Mesenchymal stem cell (in vitro differentiated cells and primary cell): Measurements from ENCODE around the gene RTN3.

Experiments used
- DNase-seq: peaks from one replicate; pipeline ENCODE4 v3.0.0-alpha.2; 2013
- H2AFZ ChIP-seq: one replicate; pipeline ENCODE4 v1.6.1; 2013; ENCODE audit warnings: low read depth, mild to moderate bottlenecking, control low read depth, inconsistent platforms, low read length, moderate library complexity
- H2AK5ac ChIP-seq: 2 replicates; pipeline ENCODE4 v1.6.1; 2013; ENCODE audit warnings: low read length, moderate library complexity, mild to moderate bottlenecking, inconsistent platforms; ENCODE audit not compliant: severe bottlenecking
- H2BK120ac ChIP-seq: one replicate; pipeline ENCODE4 v1.6.1; 2013; ENCODE audit warnings: low read depth, mild to moderate bottlenecking, inconsistent platforms, low read length, moderate library complexity
- H2BK12ac ChIP-seq, 2 experiments: one replicate each; pipeline ENCODE4 v1.6.1; 2013; ENCODE audit warnings: inconsistent platforms in 2 of 2, low read length in 2 of 2, mild to moderate bottlenecking in 2 of 2, moderate library complexity in 2 of 2, control low read depth in 1 of 2
- H2BK15ac ChIP-seq: one replicate; pipeline ENCODE4 v1.6.1; 2013; ENCODE audit warnings: mild to moderate bottlenecking, low read depth, inconsistent platforms; ENCODE audit not compliant: poor library complexity, severe bottlenecking
- H2BK5ac ChIP-seq: 2 replicates; pipeline ENCODE4 v1.6.1; 2013; ENCODE audit warnings: low read depth, mild to moderate bottlenecking, low read length, control low read depth, inconsistent platforms; ENCODE audit not compliant: poor library complexity, severe bottlenecking
- H3K14ac ChIP-seq, 2 experiments: one replicate each; pipeline ENCODE4 v1.6.1; 2013; ENCODE audit warnings: inconsistent platforms in 2 of 2, low read length in 2 of 2, control low read depth in 1 of 2, mild to moderate bottlenecking in 1 of 2, moderate library complexity in 1 of 2
- H3K18ac ChIP-seq, 2 experiments: one replicate each; pipeline ENCODE4 v1.6.1; 2013; ENCODE audit warnings: inconsistent platforms in 2 of 2, low read length in 2 of 2, control low read depth in 1 of 2, low read depth in 1 of 2, mild to moderate bottlenecking in 1 of 2
- H3K23ac ChIP-seq, 2 experiments: one replicate each; pipeline ENCODE4 v1.6.1; 2013; ENCODE audit warnings: inconsistent platforms in 2 of 2, low read length in 2 of 2, mild to moderate bottlenecking in 2 of 2, moderate library complexity in 2 of 2, control low read depth in 1 of 2
- H3K27ac ChIP-seq: 2 replicates; pipeline ENCODE4 v1.5.1; 2013; ENCODE audit warnings: mild to moderate bottlenecking, moderate library complexity, low read length, control low read depth, inconsistent platforms; ENCODE audit not compliant: poor library complexity, severe bottlenecking
- H3K27me3 ChIP-seq, 2 experiments: 2 replicates each; pipeline versions ENCODE4 v1.6.1 to v1.7.0; 2013; ENCODE audit warnings: low read length in 2 of 2, mild to moderate bottlenecking in 2 of 2, moderate library complexity in 2 of 2, control low read depth in 1 of 2, inconsistent platforms in 1 of 2; ENCODE audit not compliant: control insufficient read depth in 1 of 2, insufficient read depth in 1 of 2
- H3K36me3 ChIP-seq, 2 experiments: 2 replicates each; pipeline versions ENCODE4 v1.6.1 to v1.7.0; 2013; ENCODE audit warnings: low read length in 2 of 2, control low read depth in 1 of 2, inconsistent platforms in 1 of 2, low read depth in 1 of 2, mild to moderate bottlenecking in 1 of 2; ENCODE audit not compliant: insufficient read depth in 2 of 2, control insufficient read depth in 1 of 2
- H3K4ac ChIP-seq, 2 experiments: one replicate each; pipeline ENCODE4 v1.6.1; 2013; ENCODE audit warnings: inconsistent platforms in 2 of 2, low read length in 2 of 2, mild to moderate bottlenecking in 2 of 2, moderate library complexity in 2 of 2, control low read depth in 1 of 2, low read depth in 1 of 2
- H3K4me1 ChIP-seq: 2 replicates; pipeline ENCODE4 v1.6.1; 2013; ENCODE audit warnings: low read depth, low read length, control low read depth; ENCODE audit not compliant: control insufficient read depth, insufficient read depth
- H3K4me2 ChIP-seq: 2 replicates; pipeline ENCODE4 v1.6.1; 2013; ENCODE audit warnings: low read length, mild to moderate bottlenecking, inconsistent platforms; ENCODE audit not compliant: poor library complexity, severe bottlenecking
- H3K4me3 ChIP-seq, 2 experiments: 2 replicates each; pipeline versions ENCODE4 v1.5.1 to v1.7.0; 2013; ENCODE audit warnings: low read length in 2 of 2, mild to moderate bottlenecking in 2 of 2, control low read depth in 1 of 2, low read depth in 1 of 2; ENCODE audit not compliant: insufficient read depth in 1 of 2
- H3K79me1 ChIP-seq: replicated peaks from 2 replicates; pipeline ENCODE4 v1.6.1; 2013; ENCODE audit warnings: mild to moderate bottlenecking, control low read depth, low read length, inconsistent platforms; ENCODE audit not compliant: poor library complexity, severe bottlenecking
- H3K9ac ChIP-seq: 2 replicates; pipeline ENCODE4 v1.7.0; 2013; ENCODE audit warnings: mild to moderate bottlenecking, low read length, moderate library complexity
- H3K9me3 ChIP-seq: 2 replicates; pipeline ENCODE4 v1.7.0; 2013; ENCODE audit warnings: mild to moderate bottlenecking, low read length; ENCODE audit not compliant: control insufficient read depth
- H4K8ac ChIP-seq: one replicate; pipeline ENCODE4 v1.6.1; 2013; ENCODE audit warnings: inconsistent platforms, mild to moderate bottlenecking, low read length, moderate library complexity
- H4K91ac ChIP-seq: one replicate; pipeline ENCODE4 v1.6.1; 2013; ENCODE audit warnings: mild to moderate bottlenecking, low read length, inconsistent platforms
- WGBS: methylation state at CpG from one replicate; pipeline ENCODE4 v1.1.7; 2013; ENCODE audit warnings: mixed read lengths; 5-methylcytosine and 5-hydroxymethylcytosine counted together

RTN3 gene

DNA sequence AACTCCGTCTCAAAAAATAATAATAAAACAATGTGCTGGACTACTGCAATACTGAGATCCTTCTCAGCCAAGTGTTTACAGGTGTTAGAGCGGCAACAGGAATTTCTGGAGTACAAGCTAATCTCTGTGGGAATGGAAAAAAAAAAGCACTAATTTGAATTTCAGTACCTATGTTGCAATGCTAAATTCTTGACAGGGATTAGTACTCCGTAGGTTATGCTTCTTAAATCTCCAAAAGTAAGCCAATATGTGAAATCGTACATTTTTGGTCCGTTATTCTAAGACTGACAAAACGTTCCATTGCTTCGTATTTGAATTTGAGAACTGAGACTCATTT lies 11.2 kb upstream of the RTN3 start:
- Histone ChIP-seq H3K18ac (no peak overlapping the region), H3K4me1 (peaks cover 18% of the 10 kb centered on the region), H3K79me1 (no peaks in the 10 kb centered on the region), H2BK120ac (no peak overlapping the region), H3K27ac (no peak overlapping the region), H2AK5ac (no peak overlapping the region), H2BK12ac (no peak overlapping the region), H3K4me2 (peak overlapping the region; percentile 48), H2BK15ac (no peak overlapping the region), H4K91ac (no peak overlapping the region), H3K9ac (peak overlapping the region; percentile 88), H4K8ac (no peak overlapping the region), H3K4ac (no peak overlapping the region), H3K23ac (no peak overlapping the region), H3K14ac (no peak overlapping the region), H3K36me3 (peaks cover 0 to 11% of the 10 kb centered on the region in 2 experiments), H3K4me3 (peak overlapping the region in 1 of 2 experiments; percentile 81), H3K9me3 (no peaks in the 10 kb centered on the region), H3K27me3 (no peaks in the 10 kb centered on the region), H2AFZ (no peak overlapping the region), H2BK5ac (no peak overlapping the region)
- WGBS = 79% methylated on average over 7 of the region's 7 CpGs
- no peak for DNase-seq

DNA sequence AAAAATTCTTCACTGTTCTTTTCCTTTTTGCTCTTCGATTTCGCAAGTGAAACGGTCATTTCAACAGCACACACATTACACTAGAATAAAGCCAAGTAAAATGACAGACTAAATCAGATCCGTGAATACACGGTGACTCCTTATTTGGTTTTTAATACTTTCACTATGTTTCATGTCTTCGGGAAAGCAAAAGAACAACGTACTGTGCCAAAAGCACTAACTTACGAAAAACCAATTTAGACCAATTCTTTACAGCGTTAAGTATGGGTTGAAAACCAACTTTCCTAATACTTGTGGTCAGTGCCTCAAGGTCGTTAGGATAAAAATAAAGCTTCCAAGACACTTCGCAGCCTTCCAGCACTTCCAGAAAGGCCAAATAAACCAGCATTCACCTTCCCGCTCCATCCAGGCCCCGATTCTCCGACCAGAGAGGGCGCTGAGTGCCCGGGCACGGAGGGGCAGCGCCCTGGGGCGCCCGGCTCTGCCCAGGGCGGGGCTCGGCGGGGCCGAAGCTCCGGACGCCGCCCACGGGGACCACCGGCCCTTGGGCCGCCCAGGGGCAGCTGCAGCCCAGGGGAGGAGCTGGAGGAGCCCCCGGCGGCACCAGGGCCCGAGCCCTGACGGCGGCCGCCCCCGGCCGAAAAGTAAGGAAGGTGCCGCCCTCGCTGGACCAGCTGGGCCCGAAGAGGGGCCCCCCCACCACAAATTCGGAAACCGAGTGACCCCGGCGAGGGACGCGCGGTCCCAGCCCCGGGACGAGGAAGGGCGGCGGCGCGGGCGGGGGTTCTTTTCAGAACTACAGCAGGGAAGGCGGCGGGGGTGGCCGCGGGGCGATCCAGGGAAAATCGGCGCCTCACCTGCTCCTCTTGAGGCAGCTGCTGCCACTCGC lies 10.6 kb upstream of the RTN3 start:
- peak; percentile 68 for DNase-seq
- H3K4ac ChIP-seq = peak overlapping the region; percentile 56 to 83
- no peaks in the 10 kb centered on the region for H3K79me1 ChIP-seq
- peak overlapping the region; percentile 94 for H4K91ac ChIP-seq
- H3K18ac ChIP-seq = peak overlapping the region; percentile 80 to 97
- peaks cover 0 to 11% of the 10 kb centered on the region in 2 experiments for H3K36me3 ChIP-seq
- no peaks in the 10 kb centered on the region for H3K27me3 ChIP-seq
- peak overlapping the region; percentile 40 to 55 for H3K14ac ChIP-seq
- peaks cover 18% of the 10 kb centered on the region for H3K4me1 ChIP-seq
- H3K9ac ChIP-seq = peak overlapping the region; percentile 88
- peak overlapping the region; percentile 66 for H3K4me2 ChIP-seq
- H2BK5ac ChIP-seq = peak overlapping the region; percentile 66
- H2BK120ac ChIP-seq = peak overlapping the region; percentile 91
- no peak overlapping the region for H2AFZ ChIP-seq
- no peak overlapping the region for H3K23ac ChIP-seq
- H2AK5ac ChIP-seq = no peak overlapping the region
- H2BK15ac ChIP-seq = peak overlapping the region; percentile 56
- peak overlapping the region; percentile 80 to 81 for H3K4me3 ChIP-seq
- WGBS = 6% methylated on average over 61 of the region's 63 CpGs
- H2BK12ac ChIP-seq = no peak overlapping the region
- peak overlapping the region; percentile 75 for H3K27ac ChIP-seq
- H4K8ac ChIP-seq = peak overlapping the region; percentile 89
- H3K9me3 ChIP-seq = no peaks in the 10 kb centered on the region

DNA sequence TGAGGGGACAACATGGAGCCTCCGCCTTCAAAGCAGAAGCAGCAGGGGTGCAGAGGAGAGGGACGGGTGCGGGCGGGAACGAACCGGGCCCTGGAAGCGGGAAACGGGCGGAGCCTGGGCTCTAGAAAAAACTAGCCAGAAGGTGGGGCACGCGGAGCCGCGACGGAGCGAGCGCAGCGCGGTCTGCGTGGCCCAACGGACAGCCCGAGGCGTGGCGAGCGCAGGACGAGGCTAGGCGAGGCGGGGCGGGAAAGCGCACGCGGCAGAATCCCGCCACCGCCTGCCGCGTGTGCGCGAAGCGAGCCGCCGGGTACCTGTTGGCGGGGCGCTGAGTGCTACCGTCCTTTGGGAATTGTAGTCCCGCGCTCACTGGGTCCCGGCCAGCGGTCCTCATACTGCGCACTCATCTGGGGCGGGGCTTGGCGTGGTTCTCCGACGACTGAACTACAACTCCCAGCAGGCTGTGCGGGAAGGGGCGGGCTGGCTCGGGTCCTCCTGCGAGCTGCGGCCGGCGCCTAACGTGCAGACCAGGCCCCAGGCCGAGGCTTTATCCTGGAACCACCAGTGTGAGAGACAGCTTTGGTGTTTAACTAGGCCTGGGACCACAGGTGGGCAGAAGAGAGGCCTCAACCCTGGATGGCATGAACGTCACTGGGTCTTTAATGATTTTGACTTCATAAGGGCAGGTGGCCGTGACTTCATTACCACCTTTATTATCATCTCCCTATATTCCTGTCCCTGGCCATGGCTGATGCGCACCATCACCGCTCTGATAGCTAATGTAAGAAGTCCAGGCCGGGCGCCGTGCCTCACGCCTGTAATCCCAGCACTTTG lies 9.8 kb upstream of the RTN3 start, which contains the start of gene ATL3:
Gene ATL3, minus strand, starts transcription at position 55 of the 834 bp plus-strand sequence. Its CDS starts 41 bp downstream, at position 14.
- H3K23ac ChIP-seq = no peak within 1 kb of the TSS
- H3K18ac ChIP-seq = peak within 1 kb of the TSS; percentile 80 to 97
- H2AFZ ChIP-seq = peak within 1 kb of the TSS; percentile 62
- peak within 1 kb of the TSS; percentile 66 for H3K4me2 ChIP-seq
- peak within 1 kb of the TSS; percentile 66 for H2BK5ac ChIP-seq
- peak within 1 kb of the TSS; percentile 85 for H2BK15ac ChIP-seq
- H3K27me3 ChIP-seq = no peaks in the 10 kb centered on the region
- 12% methylated on average over 69 of the region's 69 CpGs for WGBS
- H3K14ac ChIP-seq = peak within 1 kb of the TSS; percentile 40 to 55
- H2BK12ac ChIP-seq = peak within 1 kb of the TSS in 1 of 2 experiments; percentile 51
- H3K27ac ChIP-seq = peak within 1 kb of the TSS; percentile 75
- H3K9me3 ChIP-seq = no peaks in the 10 kb centered on the region
- peaks cover 18% of the 10 kb centered on the region for H3K4me1 ChIP-seq
- H3K4ac ChIP-seq = peak within 1 kb of the TSS; percentile 56 to 83
- no peak within 1 kb of the TSS for H2AK5ac ChIP-seq
- H3K9ac ChIP-seq = peak within 1 kb of the TSS; percentile 88
- H3K4me3 ChIP-seq = peak within 1 kb of the TSS; percentile 80 to 81
- peak within 1 kb of the TSS; percentile 94 for H4K91ac ChIP-seq
- H4K8ac ChIP-seq = peak within 1 kb of the TSS; percentile 92
- DNase-seq = peak; percentile 95
- H2BK120ac ChIP-seq = peak within 1 kb of the TSS; percentile 91
- H3K79me1 ChIP-seq = no peaks in the 10 kb centered on the region
- H3K36me3 ChIP-seq = peaks cover 0 to 11% of the 10 kb centered on the region in 2 experiments

DNA sequence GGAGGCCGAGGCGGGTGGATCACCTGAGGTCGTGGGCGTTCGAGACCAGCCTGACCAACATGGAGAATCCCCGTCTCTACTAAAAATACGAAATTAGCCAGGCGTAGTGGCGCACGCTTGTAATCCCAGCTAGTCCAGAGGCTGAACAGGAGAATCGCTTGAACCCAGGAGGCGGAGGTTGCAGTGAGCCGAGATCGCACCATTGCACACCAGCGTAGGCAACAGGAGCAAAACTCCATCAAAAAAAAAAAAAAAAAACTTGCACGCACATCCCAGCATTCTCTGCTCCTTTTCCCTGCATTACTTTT lies 9.2 kb upstream of the RTN3 start:
- Histone ChIP-seq H2BK5ac (no peak overlapping the region), H3K9ac (peak overlapping the region; percentile 88)

More for the DNA sequence above, 9.2 kb upstream of the RTN3 start:
- no peaks in the 10 kb centered on the region for H3K79me1 ChIP-seq
- no peak overlapping the region for H2AK5ac ChIP-seq
- no peak overlapping the region for H4K91ac ChIP-seq
- H3K4me1 ChIP-seq = peaks cover 18% of the 10 kb centered on the region
- H3K4ac ChIP-seq = no peak overlapping the region
- 98% methylated on average over 15 of the region's 16 CpGs for WGBS
- no peaks in the 10 kb centered on the region for H3K9me3 ChIP-seq
- peak overlapping the region in 1 of 2 experiments; percentile 88 for H3K18ac ChIP-seq
- H2BK12ac ChIP-seq = no peak overlapping the region
- peak overlapping the region; percentile 62 for H2AFZ ChIP-seq
- peak overlapping the region in 1 of 2 experiments; percentile 81 for H3K4me3 ChIP-seq
- no peak overlapping the region for H3K23ac ChIP-seq
- no peak overlapping the region for H3K14ac ChIP-seq
- H2BK120ac ChIP-seq = no peak overlapping the region
- no peaks in the 10 kb centered on the region for H3K27me3 ChIP-seq
- H3K36me3 ChIP-seq = peaks cover 0 to 5% of the 10 kb centered on the region in 2 experiments
- H3K27ac ChIP-seq = no peak overlapping the region
- H2BK15ac ChIP-seq = no peak overlapping the region
- DNase-seq = no peak
- H3K4me2 ChIP-seq = no peak overlapping the region
- peak overlapping the region; percentile 92 for H4K8ac ChIP-seq
